GM12891 (cell line): ENCODE results near the gene JMJD8.
A peak's percentile ranks its signal among the peaks of the same experiment; 100 is the strongest.
"Not testable (repeated sequence)": the region's sequence is repeated elsewhere in the genome, so short reads cannot be mapped to it uniquely, and the experiment has no call there.

Source experiments
- DNase-seq: peaks from one replicate; pipeline ENCODE4 v3.0.0; 2011; ENCODE audit warnings: low spot score; ENCODE audit not compliant: insufficient read length
- FAIRE-seq: peaks from 2 replicates; lab custom pipeline; 2011; peaks lifted over from hg19 to GRCh38; lab: Jason Lieb, UNC
- PAX5 ChIP-seq: IDR thresholded peaks from 2 replicates; pipeline ENCODE4 v1.6.1; 2011; ENCODE audit warnings: low read length, moderate library complexity, mild to moderate bottlenecking; ENCODE audit not compliant: insufficient read depth, severe bottlenecking
- POLR2A ChIP-seq: IDR thresholded peaks from 2 replicates; pipeline ENCODE4 v1.6.1; 2011; ENCODE audit warnings: low read depth, low read length, control low read depth
- POLR2AphosphoS5 ChIP-seq: IDR thresholded peaks from 2 replicates; pipeline ENCODE4 v1.6.1; 2011; ENCODE audit warnings: low read depth, low read length, control low read depth
- POU2F2 ChIP-seq: IDR thresholded peaks from 2 replicates; pipeline ENCODE4 v1.6.1; 2011; ENCODE audit warnings: low read depth, mild to moderate bottlenecking, control low read depth, low read length, moderate library complexity
- SPI1 ChIP-seq: IDR thresholded peaks from 2 replicates; pipeline ENCODE4 v1.6.1; 2011; ENCODE audit warnings: low read depth, low read length, control low read depth
- TAF1 ChIP-seq: IDR thresholded peaks from 2 replicates; pipeline ENCODE4 v1.6.1; 2011; ENCODE audit warnings: low read depth, low read length, control low read depth

The JMJD8 gene

DNA sequence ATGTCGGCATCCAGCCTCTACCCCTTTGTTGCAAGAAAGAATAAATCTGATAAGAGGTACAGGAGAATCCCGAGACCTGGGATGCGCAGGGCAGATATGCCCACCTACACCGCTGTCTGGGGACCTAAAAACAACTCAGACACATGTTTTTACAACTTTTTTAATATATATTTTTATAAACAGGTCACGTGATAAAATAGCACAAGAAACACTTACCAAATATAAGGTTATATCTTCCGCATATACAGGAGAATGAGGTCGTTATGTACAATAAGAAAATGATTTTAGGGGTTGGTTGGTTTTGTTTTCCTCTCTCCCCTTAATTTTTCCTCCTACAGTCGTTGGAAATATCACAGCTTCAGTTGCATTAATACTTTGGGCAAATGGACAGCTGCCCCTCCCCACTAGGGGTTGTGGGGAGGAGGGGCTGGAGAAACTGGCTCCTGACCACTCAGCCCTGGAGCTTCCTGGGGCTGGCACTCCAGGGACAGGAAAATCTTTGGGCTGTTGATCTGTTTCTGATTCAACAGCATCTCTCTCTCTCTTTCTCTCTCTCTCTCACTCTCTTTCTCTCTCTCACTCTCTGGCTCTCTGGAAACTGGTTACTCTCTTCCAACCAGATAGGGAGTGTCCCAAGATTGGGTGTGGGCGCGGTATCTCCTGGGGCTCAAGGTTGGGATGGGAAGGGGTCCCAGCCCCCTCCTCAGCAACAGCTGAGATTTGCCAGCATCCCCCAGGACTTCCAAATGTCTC lies 8.4 kb upstream of the JMJD8 start:
- DNase-seq, result no peak
- no peak for TF ChIP-seq POLR2A
- no peak for TF ChIP-seq PAX5
- TF ChIP-seq SPI1, result no peak
- no peak for TF ChIP-seq POLR2AphosphoS5
- TF ChIP-seq POU2F2, result no peak
- no peak for TF ChIP-seq TAF1
- FAIRE-seq, result no peak

DNA sequence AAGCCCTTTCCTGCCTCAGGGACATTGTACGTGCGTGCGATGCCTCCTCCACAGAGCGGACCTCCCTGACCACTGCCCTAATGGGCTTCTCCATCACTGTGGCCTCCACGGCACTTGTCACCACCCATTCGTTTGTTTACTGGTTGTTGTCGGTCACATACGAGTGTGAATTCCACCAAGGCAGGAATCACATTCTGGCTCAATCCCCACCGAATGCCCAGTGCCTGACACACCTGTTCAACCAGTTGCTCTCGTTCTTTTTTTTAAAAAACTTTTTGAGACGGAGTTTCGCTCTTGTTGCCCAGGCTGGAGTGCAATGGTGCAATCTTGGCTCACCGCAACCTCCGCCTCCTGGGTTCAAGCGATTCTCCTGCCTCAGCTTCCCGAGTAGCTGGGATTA lies 7.1 kb upstream of the JMJD8 start:
- not testable (repeated sequence) for DNase-seq, FAIRE-seq

DNA sequence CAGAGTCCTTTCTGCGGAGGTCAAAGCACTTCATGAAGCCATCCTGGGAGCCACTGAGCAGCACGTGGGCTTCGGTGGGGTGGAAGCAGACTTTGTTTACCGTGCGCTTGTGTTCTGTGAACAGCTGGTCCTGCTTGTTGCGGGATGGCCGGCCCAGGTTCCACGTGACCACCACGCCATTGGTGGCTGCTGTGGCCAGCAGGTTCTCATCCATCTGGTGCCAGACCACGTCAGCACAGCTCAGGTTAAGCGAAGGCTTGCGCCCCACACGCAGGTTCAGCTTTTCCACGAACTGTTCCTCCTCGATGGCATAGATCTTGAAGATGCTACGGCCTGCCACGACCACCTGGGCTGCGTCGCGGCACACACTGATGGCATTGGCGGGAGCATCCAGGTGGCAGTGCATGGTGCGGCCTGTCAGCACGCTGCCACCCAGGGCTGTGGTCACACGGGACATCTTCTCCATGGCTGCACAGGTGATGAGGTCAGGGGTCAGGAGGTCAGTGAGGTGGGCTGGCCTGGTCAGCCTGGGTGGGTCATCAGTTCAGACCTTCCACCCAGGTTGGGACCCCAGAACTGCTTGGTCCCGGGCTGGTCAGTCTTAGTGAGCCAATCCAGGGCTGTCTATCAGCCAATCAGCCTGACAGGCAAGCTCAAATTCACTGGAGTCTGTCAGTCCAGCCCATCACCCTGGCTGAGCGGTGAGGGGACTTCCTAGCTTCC lies 5.2 kb upstream of the JMJD8 start:
- DNase-seq (no peak), FAIRE-seq (peak; percentile 84)
- no peak for TF ChIP-seq POLR2AphosphoS5
- no peak for TF ChIP-seq SPI1
- no peak for TF ChIP-seq POU2F2
- TF ChIP-seq PAX5, result no peak
- TF ChIP-seq POLR2A, result no peak
- no peak for TF ChIP-seq TAF1

- FAIRE-seq (no peak), DNase-seq (no peak)
- no peak for TF ChIP-seq POLR2A
- TF ChIP-seq POU2F2, result no peak
- no peak for TF ChIP-seq TAF1
- TF ChIP-seq POLR2AphosphoS5, result no peak
- TF ChIP-seq PAX5, result no peak
- no peak for TF ChIP-seq SPI1
Measured at GRCh38 chr16:687499-687898, 3.4 kb upstream of the JMJD8 start.

DNA sequence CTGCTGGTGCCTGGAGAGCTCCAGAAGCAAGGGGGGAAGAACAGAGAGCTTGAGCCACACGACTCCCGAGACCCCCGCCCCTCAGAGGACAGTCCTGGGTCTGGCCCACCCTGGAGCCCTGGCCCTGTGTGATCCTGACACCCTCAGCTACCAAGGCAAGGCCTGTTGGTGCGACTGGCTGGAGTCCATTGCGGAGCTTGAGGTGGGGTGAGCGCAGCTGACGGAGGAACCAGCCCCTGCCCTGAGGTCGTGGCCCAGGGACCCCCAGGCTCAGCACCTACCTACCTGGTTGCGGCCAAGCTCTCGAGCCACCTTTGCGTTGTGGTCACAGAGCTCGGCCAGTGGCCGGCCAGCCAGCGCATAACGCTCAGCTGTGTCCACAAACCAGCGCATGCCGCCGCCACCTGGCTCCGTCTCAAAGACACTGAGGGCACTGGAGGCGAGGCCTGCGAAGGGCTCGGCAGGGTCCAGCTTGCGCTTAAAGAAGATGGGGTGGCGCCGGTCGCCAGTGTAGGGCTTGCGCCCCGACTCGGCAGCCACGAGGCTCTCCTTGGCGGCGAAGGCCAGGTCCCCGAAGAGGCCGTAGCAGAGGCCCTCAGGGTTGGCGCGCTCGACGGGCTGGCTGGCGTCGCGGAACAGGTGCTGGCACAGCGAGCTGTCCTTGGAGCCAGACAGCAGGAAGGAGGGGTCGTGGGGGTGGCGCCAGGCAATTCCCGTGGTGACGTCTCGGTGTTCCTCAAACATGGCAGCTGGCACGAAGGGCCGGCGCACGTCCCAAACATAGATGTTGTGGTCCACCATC lies 2.5 kb upstream of the JMJD8 start:
- FAIRE-seq, result no peak

DNA sequence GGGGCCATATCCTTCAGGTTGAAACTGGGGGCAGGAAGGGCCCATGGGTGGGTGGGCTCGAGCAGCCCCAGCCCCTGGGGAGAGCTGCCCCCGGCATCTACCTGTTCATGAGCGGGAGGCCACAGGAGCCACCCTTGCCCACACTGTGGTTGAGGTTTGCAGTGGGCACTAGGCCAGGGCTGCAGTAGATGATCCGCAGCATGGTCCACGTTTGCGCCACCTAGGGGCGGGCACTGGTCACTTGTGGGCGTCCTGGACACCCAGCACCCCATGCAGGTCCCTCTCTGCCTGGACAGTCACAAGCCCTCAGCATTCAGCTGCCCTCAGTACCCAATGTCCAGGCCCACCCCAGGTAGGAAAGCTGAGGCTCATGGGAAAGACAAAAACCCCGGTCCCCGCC lies 1.8 kb upstream of the JMJD8 start:
- DNase-seq (no peak), FAIRE-seq (no peak)
- TF ChIP-seq POU2F2 (no peak), SPI1 (no peak), PAX5 (no peak), TAF1 (no peak), POLR2AphosphoS5 (no peak), POLR2A (no peak)

More for the DNA sequence above, 2.5 kb upstream of the JMJD8 start:
- no peak for DNase-seq
- TF ChIP-seq SPI1 (no peak), POU2F2 (no peak), POLR2AphosphoS5 (no peak), PAX5 (no peak), POLR2A (no peak), TAF1 (no peak)

- FAIRE-seq (no peak), DNase-seq (no peak)
- TF ChIP-seq POU2F2 (no peak), POLR2AphosphoS5 (no peak), SPI1 (no peak), TAF1 (no peak), POLR2A (no peak), PAX5 (no peak)
Measured at GRCh38 chr16:684961-685696, 995 bp upstream of the JMJD8 start.

DNA sequence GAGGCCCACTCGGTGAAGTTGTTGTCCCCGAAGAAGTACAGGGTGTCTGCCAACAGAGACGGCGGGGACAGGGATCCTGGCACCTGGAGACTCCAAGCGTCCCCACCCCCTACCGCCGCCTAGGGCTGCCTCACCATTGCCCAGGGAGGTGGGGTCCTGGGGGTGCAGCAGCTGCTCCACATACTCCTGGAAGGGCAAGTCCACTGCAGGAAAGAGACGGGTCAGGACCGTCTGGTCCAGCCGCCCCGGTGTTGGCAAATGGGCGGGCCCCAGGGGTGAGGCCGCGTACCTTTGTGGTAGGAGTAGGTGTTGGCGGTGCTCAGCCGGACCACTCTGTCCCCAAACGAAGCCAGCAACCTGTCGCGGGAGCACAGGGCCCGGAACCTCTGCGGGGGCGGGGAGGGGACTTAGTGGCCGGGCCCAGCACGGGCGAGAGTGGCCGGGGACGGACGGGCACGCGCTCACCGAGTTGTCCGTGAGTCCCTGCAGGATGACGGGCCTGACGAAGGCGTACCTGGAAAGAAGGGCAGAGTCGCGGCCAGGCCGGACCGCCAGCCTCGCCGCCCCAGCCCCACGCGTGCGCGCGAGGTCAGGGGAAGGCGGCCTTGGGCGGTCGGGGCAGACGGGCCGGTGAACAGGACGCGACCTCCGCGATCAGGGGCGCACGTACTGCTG lies 601 bp downstream of the JMJD8 start:
- no peak for DNase-seq
- TF ChIP-seq POLR2AphosphoS5 (no peak), SPI1 (no peak), POLR2A (no peak; the same call in 1 of the 2 replicates), TAF1 (no peak), PAX5 (no peak), POU2F2 (no peak)
- FAIRE-seq, result no peak
